ENCODE data around the gene RETREG3.
"Not testable (repeated sequence)": the region's sequence is repeated elsewhere in the genome, so short reads cannot be mapped to it uniquely, and the experiment has no call there.

The RETREG3 gene

DNA sequence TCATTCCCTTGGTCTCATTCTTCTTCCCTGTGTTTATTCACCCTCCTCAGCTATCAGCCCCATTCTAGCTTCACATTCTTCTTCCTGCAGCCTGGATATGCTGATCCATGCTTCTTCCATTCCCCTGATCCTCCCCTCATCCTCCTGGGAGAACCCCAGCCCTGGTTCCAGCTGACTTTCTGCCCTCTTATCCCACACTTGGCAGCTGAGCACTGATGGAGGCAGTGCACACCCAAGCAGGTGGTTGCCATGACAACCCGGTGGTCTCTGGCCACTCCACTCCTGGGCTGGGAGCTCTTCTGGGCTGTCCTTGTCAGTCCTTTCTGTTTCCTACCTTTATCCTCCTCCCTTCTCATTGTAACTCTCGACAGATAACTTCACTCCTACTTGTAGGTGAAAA lies 33.2 kb upstream of the RETREG3 start:
- TF ChIP-seq, protein P1, sequence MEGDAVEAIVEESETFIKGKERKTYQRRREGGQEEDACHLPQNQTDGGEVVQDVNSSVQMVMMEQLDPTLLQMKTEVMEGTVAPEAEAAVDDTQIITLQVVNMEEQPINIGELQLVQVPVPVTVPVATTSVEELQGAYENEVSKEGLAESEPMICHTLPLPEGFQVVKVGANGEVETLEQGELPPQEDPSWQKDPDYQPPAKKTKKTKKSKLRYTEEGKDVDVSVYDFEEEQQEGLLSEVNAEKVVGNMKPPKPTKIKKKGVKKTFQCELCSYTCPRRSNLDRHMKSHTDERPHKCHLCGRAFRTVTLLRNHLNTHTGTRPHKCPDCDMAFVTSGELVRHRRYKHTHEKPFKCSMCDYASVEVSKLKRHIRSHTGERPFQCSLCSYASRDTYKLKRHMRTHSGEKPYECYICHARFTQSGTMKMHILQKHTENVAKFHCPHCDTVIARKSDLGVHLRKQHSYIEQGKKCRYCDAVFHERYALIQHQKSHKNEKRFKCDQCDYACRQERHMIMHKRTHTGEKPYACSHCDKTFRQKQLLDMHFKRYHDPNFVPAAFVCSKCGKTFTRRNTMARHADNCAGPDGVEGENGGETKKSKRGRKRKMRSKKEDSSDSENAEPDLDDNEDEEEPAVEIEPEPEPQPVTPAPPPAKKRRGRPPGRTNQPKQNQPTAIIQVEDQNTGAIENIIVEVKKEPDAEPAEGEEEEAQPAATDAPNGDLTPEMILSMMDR (IDR thresholded peaks at IDR 0.05; ENCODE audit: insufficient read depth, low read depth, low read length, missing control alignments) = no peak
- no peak overlapping the region for H3K4me3 ChIP-seq (ENCODE audit: low read length)
- no peak for DNase-seq (ENCODE audit: low read depth)

DNA sequence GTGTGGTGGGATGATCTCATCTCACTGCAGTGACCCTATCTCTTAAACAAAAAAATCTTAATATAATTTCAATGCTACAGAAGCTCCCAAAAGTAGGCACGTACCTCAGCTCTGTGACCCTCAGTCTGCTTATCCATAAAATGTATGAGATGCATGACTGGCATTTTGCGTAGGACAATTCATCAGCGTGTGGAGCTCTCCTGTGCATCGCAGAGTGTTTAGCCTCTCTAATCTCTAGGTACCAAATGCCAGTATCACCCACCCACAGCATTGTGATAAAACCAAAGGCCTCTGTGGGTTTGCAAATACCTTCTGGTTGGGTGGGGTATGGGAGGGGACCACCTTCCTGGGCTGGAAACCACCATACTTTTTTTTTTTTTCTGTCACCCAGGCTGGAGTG lies 30.9 kb upstream of the RETREG3 start:
- DNase-seq (ENCODE audit: low read depth) = no peak
- TF ChIP-seq, protein P1 (IDR thresholded peaks at IDR 0.05; ENCODE audit: insufficient read depth, low read depth, low read length, missing control alignments) = no peak
- no peak overlapping the region for H3K4me3 ChIP-seq (ENCODE audit: low read length)

DNA sequence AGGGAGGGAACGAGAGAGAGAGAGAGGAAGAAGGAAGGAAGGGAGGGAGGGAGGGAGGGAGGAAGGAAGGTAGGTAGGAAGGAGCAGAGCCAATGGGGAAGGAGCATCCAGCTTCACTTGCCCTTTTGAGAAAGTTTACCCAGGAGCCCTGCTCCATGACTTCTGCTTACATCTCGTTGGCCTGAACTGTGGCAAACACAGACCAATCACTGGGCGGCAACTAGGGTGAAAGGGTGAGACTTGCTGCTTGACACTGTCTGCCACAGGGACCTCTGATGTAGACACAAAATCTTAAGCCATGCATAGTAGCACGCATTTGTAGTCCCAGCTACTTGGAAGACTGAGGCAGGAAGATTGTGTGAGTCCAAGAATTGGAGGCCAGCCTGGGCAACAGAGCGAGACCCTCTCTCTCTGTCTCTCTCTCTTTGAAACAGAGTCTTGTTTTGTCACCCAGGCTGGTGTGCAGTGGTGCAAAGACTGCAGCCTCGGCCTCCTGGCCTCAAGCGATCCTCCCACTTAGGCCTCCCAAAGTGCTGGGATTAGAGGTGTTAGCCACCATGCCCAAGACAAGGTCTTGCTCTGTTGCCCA lies 30.4 kb upstream of the RETREG3 start:
- no peak overlapping the region for H3K4me3 ChIP-seq (ENCODE audit: low read length)
- DNase-seq (ENCODE audit: low read depth) = no peak
- TF ChIP-seq, protein P1 (IDR thresholded peaks at IDR 0.05; ENCODE audit: insufficient read depth, low read depth, low read length, missing control alignments) = no peak

DNA sequence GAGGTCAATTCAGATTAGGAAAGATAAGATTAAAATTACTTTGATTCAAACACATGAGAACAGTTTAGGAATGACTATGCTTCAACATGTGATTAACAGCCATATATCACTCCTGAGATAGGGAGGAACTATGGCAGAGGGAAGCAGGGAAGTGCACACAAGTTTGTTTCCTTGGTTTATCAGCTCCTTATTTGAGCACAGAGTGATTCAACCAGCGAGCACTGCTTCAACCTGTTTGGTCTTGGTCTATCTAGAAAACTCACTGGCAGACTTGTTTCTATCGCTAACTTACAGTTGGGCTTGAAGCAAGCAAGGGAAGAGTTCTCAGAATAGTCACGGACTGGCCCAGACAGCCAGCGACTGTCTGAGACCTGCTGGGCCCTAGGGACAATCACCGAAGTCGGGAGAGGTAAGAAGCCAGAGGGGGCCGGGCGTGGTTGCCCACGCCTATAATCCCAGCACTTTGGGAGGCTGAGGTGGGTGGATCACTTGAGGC lies 23.8 kb upstream of the RETREG3 start:
- TF ChIP-seq, protein P1 (IDR thresholded peaks at IDR 0.05; ENCODE audit: insufficient read depth, low read depth, low read length, missing control alignments) = no peak
- peak; percentile 80 for DNase-seq (ENCODE audit: low read depth)
- H3K4me3 ChIP-seq (ENCODE audit: low read length) = no peak overlapping the region

DNA sequence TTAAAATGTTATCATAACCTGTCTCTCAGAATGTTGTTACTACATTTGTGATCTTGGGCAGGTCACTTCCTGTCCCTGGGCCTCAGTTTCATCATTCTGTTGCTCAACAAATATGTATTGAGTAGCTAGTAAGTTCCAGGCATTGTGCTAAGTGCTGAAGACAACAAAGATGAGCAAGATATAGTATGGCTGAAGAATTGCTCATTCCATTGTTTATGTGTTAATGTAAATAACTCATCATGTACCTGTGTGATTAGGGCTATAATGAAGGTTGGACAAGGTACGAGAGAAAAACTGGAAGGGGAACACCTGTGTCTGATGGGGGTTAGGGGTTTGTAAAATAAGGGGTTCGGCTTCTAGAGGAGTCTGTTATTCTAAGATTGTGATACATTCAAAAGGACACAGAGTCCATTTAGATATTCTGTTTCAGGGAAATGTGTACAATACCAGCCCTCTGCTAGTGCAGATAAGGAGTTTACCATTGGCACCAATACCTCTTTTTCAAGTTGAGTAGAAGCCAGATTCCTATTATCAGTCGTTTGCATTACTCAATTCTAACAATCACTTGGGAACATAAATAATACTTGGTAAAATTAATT lies 20.3 kb upstream of the RETREG3 start:
- TF ChIP-seq, protein P1 (IDR thresholded peaks at IDR 0.05; ENCODE audit: insufficient read depth, low read depth, low read length, missing control alignments) = no peak
- peak; percentile 97 for DNase-seq (ENCODE audit: low read depth)
- no peak overlapping the region for H3K4me3 ChIP-seq (ENCODE audit: low read length)

DNA sequence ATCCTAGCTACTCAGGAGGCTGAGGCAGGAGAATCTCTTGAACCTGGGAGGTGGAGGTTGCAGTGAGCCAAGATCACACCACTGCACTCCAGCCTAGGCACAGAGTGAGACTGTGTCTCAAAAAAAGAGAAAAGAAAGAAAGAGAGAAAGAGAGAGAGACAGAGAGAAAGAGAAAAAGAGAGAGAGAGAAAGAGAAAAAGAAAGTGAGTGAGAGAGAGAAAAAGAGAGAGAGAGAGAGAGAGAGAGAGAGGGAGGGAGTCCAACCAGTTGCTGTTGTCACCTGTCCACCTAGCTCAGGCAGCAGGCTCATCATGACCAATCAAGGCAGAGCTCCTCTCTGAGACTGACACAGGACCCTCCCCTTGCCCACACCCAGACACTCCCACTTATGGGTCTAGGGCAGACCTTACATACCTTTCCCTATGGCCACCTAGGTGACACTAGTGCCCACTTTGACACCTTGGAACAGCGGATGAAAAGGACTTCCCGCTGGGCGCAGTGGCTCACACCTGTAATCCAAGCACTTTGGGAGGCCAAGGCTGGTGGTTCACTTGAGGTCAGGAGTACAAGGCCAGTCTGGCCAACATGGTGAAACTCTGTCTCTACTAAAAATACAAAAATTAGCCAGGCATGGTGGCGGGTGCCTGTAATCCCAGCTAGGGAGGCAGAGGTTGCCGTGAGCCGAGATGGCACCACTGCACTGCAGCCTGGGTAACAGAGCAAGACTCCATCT lies 18.0 kb upstream of the RETREG3 start:
- DNase-seq (ENCODE audit: low read depth); H3K4me3 ChIP-seq (ENCODE audit: low read length): not testable (repeated sequence)

DNA sequence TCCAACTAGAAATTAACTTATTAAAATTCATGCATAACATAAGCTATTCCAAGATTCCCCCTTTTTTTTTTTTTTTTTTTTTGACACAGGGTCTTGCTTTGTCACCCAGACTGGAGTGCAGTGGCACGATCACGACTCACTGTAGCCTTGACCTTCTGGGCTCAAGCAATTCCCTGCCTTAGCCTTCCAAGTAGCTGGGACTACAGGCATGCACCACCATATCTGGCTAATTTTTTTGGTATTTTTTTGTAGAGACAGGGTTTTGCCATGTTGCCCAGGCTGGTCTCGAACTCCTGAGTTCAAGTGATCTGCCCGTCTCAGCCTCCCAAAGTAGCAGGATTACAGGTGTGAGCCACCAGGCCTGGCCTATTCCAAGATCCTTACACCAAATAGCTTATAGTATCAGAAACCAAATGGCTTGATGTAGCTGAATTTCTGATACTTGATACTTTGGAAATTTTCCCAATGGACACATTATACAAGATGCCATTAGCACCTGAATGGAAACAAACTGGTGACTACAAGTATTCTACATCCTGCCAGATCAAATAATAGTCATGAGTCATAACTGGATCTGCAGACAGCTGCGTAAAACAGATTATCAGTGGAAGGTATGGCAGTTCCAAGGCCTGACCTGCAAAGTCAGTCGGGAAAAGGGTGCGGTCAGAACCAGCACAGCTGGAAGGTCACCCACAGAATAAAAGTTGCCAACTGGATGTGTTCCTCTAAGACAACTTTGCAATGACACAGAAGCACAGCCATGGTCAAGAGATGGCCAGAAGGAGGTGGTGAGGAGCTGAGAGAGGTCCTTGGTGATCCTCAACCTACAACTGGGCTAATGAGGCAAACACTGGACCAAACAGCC lies 14.8 kb upstream of the RETREG3 start:
- DNase-seq (ENCODE audit: low read depth) = peak; percentile 85
- no peak overlapping the region for H3K4me3 ChIP-seq (ENCODE audit: low read length)
- TF ChIP-seq, protein P1 (IDR thresholded peaks at IDR 0.05; ENCODE audit: insufficient read depth, low read depth, low read length, missing control alignments) = peak; percentile 16
